ENCODE results near the gene PDCD1.

Gene PDCD1

GRCh38 chr2:241903121-241904010 lies 44.7 kb upstream of the PDCD1 start:
- TF ChIP-seq CTCF (conservative IDR thresholded peaks at IDR 0.05; ENCODE audit: low read length) = no peak
- DNase-seq (ENCODE audit: low read depth) = no peak
- H3K4me3 ChIP-seq (ENCODE audit: low read length) = no peak overlapping the region

- H3K4me3 ChIP-seq (ENCODE audit: low read length) = no peak overlapping the region
- DNase-seq (ENCODE audit: low read depth) = no peak
- no peak for TF ChIP-seq CTCF (conservative IDR thresholded peaks at IDR 0.05; ENCODE audit: low read length)
These were observed 43.8 kb upstream of the PDCD1 start for GRCh38 chr2:241902357-241902991.

GRCh38 chr2:241901500-241902351 lies 43.0 kb upstream of the PDCD1 start:
- no peak overlapping the region for H3K4me3 ChIP-seq (ENCODE audit: low read length)
- no peak for DNase-seq (ENCODE audit: low read depth)
- TF ChIP-seq CTCF (conservative IDR thresholded peaks at IDR 0.05; ENCODE audit: low read length) = no peak

- no peak for DNase-seq (ENCODE audit: low read depth)
- no peak overlapping the region for H3K4me3 ChIP-seq (ENCODE audit: low read length)
- no peak for TF ChIP-seq CTCF (conservative IDR thresholded peaks at IDR 0.05; ENCODE audit: low read length)
These were observed 42.3 kb upstream of the PDCD1 start for GRCh38 chr2:241901018-241901380.

GRCh38 chr2:241900251-241901017 lies 41.7 kb upstream of the PDCD1 start:
- no peak overlapping the region for H3K4me3 ChIP-seq (ENCODE audit: low read length)
- no peak for TF ChIP-seq CTCF (conservative IDR thresholded peaks at IDR 0.05; ENCODE audit: low read length)
- no peak for DNase-seq (ENCODE audit: low read depth)

GRCh38 chr2:241898463-241899270 lies 40.0 kb upstream of the PDCD1 start:
- H3K4me3 ChIP-seq (ENCODE audit: low read length) = no peak overlapping the region
- no peak for DNase-seq (ENCODE audit: low read depth)
- TF ChIP-seq CTCF (conservative IDR thresholded peaks at IDR 0.05; ENCODE audit: low read length) = no peak

All from AG10803 (cell line).